ENCODE data around the gene AFAP1.

The AFAP1 gene

GRCh38 chr4:7784131-7784870, 155.4 kb downstream of the AFAP1 start:
- H3K79me2 ChIP-seq (ENCODE audit: insufficient read depth, low read depth), result no peaks in the 10 kb centered on the region
- no peak overlapping the region for H3K9ac ChIP-seq
- H4K20me1 ChIP-seq (ENCODE audit: insufficient read depth), result no peaks in the 10 kb centered on the region
- H3K36me3 ChIP-seq (ENCODE audit: insufficient read depth), result no peaks in the 10 kb centered on the region
- no peak for TF ChIP-seq CTCF (conservative IDR thresholded peaks at IDR 0.05; ENCODE audit: low read depth, low read length)
- no peak overlapping the region for H3K4me3 ChIP-seq (IDR thresholded peaks at IDR 0.05; ENCODE audit: insufficient read depth, low read depth, low read length)
- H3K27ac ChIP-seq, result no peak overlapping the region
- H3K4me1 ChIP-seq (ENCODE audit: low read depth, poor library complexity, severe bottlenecking), result no peaks in the 10 kb centered on the region
- no peaks in the 10 kb centered on the region for H3K27me3 ChIP-seq (ENCODE audit: insufficient read depth, low read depth)
- no peak overlapping the region for H3K4me2 ChIP-seq
- H2AFZ ChIP-seq (ENCODE audit: low read depth), result no peak overlapping the region

GRCh38 chr4:7783541-7783940, 156.1 kb downstream of the AFAP1 start:
- no peak overlapping the region for H2AFZ ChIP-seq (ENCODE audit: low read depth)
- no peaks in the 10 kb centered on the region for H3K27me3 ChIP-seq (ENCODE audit: insufficient read depth, low read depth)
- no peak overlapping the region for H3K4me2 ChIP-seq
- H3K4me1 ChIP-seq (ENCODE audit: low read depth, poor library complexity, severe bottlenecking), result no peaks in the 10 kb centered on the region
- H3K36me3 ChIP-seq (ENCODE audit: insufficient read depth), result no peaks in the 10 kb centered on the region
- H3K4me3 ChIP-seq (IDR thresholded peaks at IDR 0.05; ENCODE audit: insufficient read depth, low read depth, low read length), result no peak overlapping the region
- no peak overlapping the region for H3K9ac ChIP-seq
- H3K27ac ChIP-seq, result no peak overlapping the region
- no peaks in the 10 kb centered on the region for H4K20me1 ChIP-seq (ENCODE audit: insufficient read depth)
- no peak for TF ChIP-seq CTCF (conservative IDR thresholded peaks at IDR 0.05; ENCODE audit: low read depth, low read length)
- H3K79me2 ChIP-seq (ENCODE audit: insufficient read depth, low read depth), result no peaks in the 10 kb centered on the region

- no peaks in the 10 kb centered on the region for H3K79me2 ChIP-seq (ENCODE audit: insufficient read depth, low read depth)
- no peaks in the 10 kb centered on the region for H3K27me3 ChIP-seq (ENCODE audit: insufficient read depth, low read depth)
- H4K20me1 ChIP-seq (ENCODE audit: insufficient read depth), result no peaks in the 10 kb centered on the region
- no peak for TF ChIP-seq CTCF (conservative IDR thresholded peaks at IDR 0.05; ENCODE audit: low read depth, low read length)
- no peaks in the 10 kb centered on the region for H3K4me1 ChIP-seq (ENCODE audit: low read depth, poor library complexity, severe bottlenecking)
- no peaks in the 10 kb centered on the region for H3K36me3 ChIP-seq (ENCODE audit: insufficient read depth)
- no peak overlapping the region for H3K4me2 ChIP-seq
- no peak overlapping the region for H3K9ac ChIP-seq
- no peak overlapping the region for H3K4me3 ChIP-seq (IDR thresholded peaks at IDR 0.05; ENCODE audit: insufficient read depth, low read depth, low read length)
- no peak overlapping the region for H3K27ac ChIP-seq
- no peak overlapping the region for H2AFZ ChIP-seq (ENCODE audit: low read depth)
Observed at GRCh38 chr4:7782783-7783182, 156.9 kb downstream of the AFAP1 start.

GRCh38 chr4:7781993-7782392, 157.7 kb downstream of the AFAP1 start:
- Histone ChIP-seq H3K27me3 (ENCODE audit: insufficient read depth, low read depth) (no peaks in the 10 kb centered on the region), H2AFZ (ENCODE audit: low read depth) (no peak overlapping the region), H3K79me2 (ENCODE audit: insufficient read depth, low read depth) (no peaks in the 10 kb centered on the region), H3K4me1 (ENCODE audit: low read depth, poor library complexity, severe bottlenecking) (no peaks in the 10 kb centered on the region), H3K27ac (no peak overlapping the region), H3K4me3 (IDR thresholded peaks at IDR 0.05; ENCODE audit: insufficient read depth, low read depth, low read length) (no peak overlapping the region), H4K20me1 (ENCODE audit: insufficient read depth) (no peaks in the 10 kb centered on the region), H3K9ac (no peak overlapping the region), H3K36me3 (ENCODE audit: insufficient read depth) (no peaks in the 10 kb centered on the region), H3K4me2 (no peak overlapping the region)
- TF ChIP-seq CTCF (conservative IDR thresholded peaks at IDR 0.05; ENCODE audit: low read depth, low read length), result no peak
